ENCODE results near the gene MPDZ.

MPDZ gene

GRCh38 chr9:13069498-13069897 is 210.0 kb downstream of the MPDZ start:
- Histone ChIP-seq H3K79me2 (ENCODE audit: low read length) (no peaks in the 10 kb centered on the region), H3K27me3 (ENCODE audit: low read depth, low read length) (no peaks in the 10 kb centered on the region), H4K20me1 (ENCODE audit: insufficient read depth, low read length) (no peaks in the 10 kb centered on the region), H3K4me1 (ENCODE audit: low read length) (no peaks in the 10 kb centered on the region), H3K36me3 (replicated peaks; ENCODE audit: low read depth, low read length) (no peaks in the 10 kb centered on the region), H3K9me3 (ENCODE audit: insufficient read depth, low read length) (no peaks in the 10 kb centered on the region), H3K27ac (ENCODE audit: low read length) (no peak overlapping the region), H3K4me3 (ENCODE audit: low read length) (no peak overlapping the region), H2AFZ (ENCODE audit: low read depth, low read length) (no peak overlapping the region), H3K4me2 (ENCODE audit: low read length) (no peak overlapping the region), H3K9ac (ENCODE audit: low read length) (no peak overlapping the region)
- TF ChIP-seq EZH2phosphoT487 (IDR thresholded peaks at IDR 0.05; ENCODE audit: low read depth) = no peak
- no peak for TF ChIP-seq CTCF (IDR thresholded peaks at IDR 0.05; ENCODE audit: low read depth, low read length)

GRCh38 chr9:13064676-13065075 is 214.8 kb downstream of the MPDZ start:
- Histone ChIP-seq H4K20me1 (ENCODE audit: insufficient read depth, low read length) (no peaks in the 10 kb centered on the region), H3K4me3 (ENCODE audit: low read length) (no peak overlapping the region), H3K36me3 (replicated peaks; ENCODE audit: low read depth, low read length) (no peaks in the 10 kb centered on the region), H3K9me3 (ENCODE audit: insufficient read depth, low read length) (no peaks in the 10 kb centered on the region), H3K27me3 (ENCODE audit: low read depth, low read length) (peaks cover 6% of the 10 kb centered on the region), H2AFZ (ENCODE audit: low read depth, low read length) (no peak overlapping the region), H3K9ac (ENCODE audit: low read length) (no peak overlapping the region), H3K4me1 (ENCODE audit: low read length) (no peaks in the 10 kb centered on the region), H3K4me2 (ENCODE audit: low read length) (no peak overlapping the region), H3K79me2 (ENCODE audit: low read length) (no peaks in the 10 kb centered on the region), H3K27ac (ENCODE audit: low read length) (no peak overlapping the region)
- TF ChIP-seq EZH2phosphoT487 (IDR thresholded peaks at IDR 0.05; ENCODE audit: low read depth) (no peak), CTCF (IDR thresholded peaks at IDR 0.05; ENCODE audit: low read depth, low read length) (no peak)

GRCh38 chr9:13063880-13064459 is 215.5 kb downstream of the MPDZ start:
- no peak overlapping the region for H3K9ac ChIP-seq (ENCODE audit: low read length)
- no peak for TF ChIP-seq EZH2phosphoT487 (IDR thresholded peaks at IDR 0.05; ENCODE audit: low read depth)
- no peak for TF ChIP-seq CTCF (IDR thresholded peaks at IDR 0.05; ENCODE audit: low read depth, low read length)
- no peaks in the 10 kb centered on the region for H3K36me3 ChIP-seq (replicated peaks; ENCODE audit: low read depth, low read length)
- no peaks in the 10 kb centered on the region for H3K4me1 ChIP-seq (ENCODE audit: low read length)
- H3K27me3 ChIP-seq (ENCODE audit: low read depth, low read length) = peaks cover 6% of the 10 kb centered on the region
- no peaks in the 10 kb centered on the region for H4K20me1 ChIP-seq (ENCODE audit: insufficient read depth, low read length)
- H3K27ac ChIP-seq (ENCODE audit: low read length) = no peak overlapping the region
- H3K4me3 ChIP-seq (ENCODE audit: low read length) = no peak overlapping the region
- no peak overlapping the region for H2AFZ ChIP-seq (ENCODE audit: low read depth, low read length)
- H3K79me2 ChIP-seq (ENCODE audit: low read length) = no peaks in the 10 kb centered on the region
- no peak overlapping the region for H3K4me2 ChIP-seq (ENCODE audit: low read length)
- no peaks in the 10 kb centered on the region for H3K9me3 ChIP-seq (ENCODE audit: insufficient read depth, low read length)

GRCh38 chr9:13061390-13061789 is 218.1 kb downstream of the MPDZ start:
- H3K9ac ChIP-seq (ENCODE audit: low read length) = no peak overlapping the region
- H2AFZ ChIP-seq (ENCODE audit: low read depth, low read length) = no peak overlapping the region

More at GRCh38 chr9:13061390-13061789, 218.1 kb downstream of the MPDZ start:
- Histone ChIP-seq H3K4me2 (ENCODE audit: low read length) (no peak overlapping the region), H3K9me3 (ENCODE audit: insufficient read depth, low read length) (no peaks in the 10 kb centered on the region), H3K4me3 (ENCODE audit: low read length) (no peak overlapping the region), H3K79me2 (ENCODE audit: low read length) (no peaks in the 10 kb centered on the region), H4K20me1 (ENCODE audit: insufficient read depth, low read length) (no peaks in the 10 kb centered on the region), H3K4me1 (ENCODE audit: low read length) (no peaks in the 10 kb centered on the region), H3K36me3 (replicated peaks; ENCODE audit: low read depth, low read length) (no peaks in the 10 kb centered on the region), H3K27me3 (ENCODE audit: low read depth, low read length) (peaks cover 6% of the 10 kb centered on the region), H3K27ac (ENCODE audit: low read length) (no peak overlapping the region)
- no peak for TF ChIP-seq CTCF (IDR thresholded peaks at IDR 0.05; ENCODE audit: low read depth, low read length)

All from OCI-LY3 (cell line).